ENCODE data around the gene TRIM41. TPM values are rescaled to one million over a fixed set of nuclear protein-coding genes. Genes with fewer than 3 reads are reported as not detected.
A peak's percentile ranks its signal among the peaks of the same experiment; 100 is the strongest.

TRIM41 gene
- total and polyA plus RNA-seq, 9 of the 15 experiments (the other 6 are each of a cell fraction or from before 2014, with no cell fraction given): 1.8 to 47.6 (median 20.9) TPM

DNA sequence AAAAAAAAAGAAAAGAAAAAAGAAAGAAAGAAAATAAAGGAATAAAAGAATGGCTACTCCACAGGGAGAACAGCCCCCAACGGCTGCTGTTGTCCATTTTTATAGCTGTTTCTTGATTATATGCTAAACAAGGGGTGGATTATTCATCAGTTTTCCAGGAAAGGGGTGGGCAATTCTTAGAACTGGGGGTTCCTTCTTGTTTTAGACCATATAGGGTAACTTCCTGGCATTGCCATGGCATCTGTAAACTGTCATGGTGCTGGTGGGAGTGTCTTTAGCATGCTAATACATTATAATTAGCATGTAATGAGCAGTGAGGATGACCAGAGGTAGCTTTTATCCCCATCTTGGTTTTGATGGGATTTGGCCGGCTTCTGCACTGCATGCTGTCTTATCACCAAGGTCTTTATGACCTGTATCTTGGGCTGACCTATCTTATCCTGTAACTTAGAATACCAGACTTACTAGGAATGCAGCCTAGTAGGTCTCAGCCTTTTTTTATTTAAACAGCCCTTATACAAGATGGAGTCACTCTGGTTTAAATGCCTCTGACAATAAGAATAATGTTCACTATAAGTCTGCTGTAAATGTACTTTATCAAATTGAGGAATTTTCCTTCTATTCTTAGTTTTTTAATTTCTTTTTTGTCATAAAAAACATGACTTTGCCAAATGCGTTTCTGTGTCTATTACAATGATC lies 46.7 kb upstream of the TRIM41 start:
- no TSS peak for BruUV-seq (replicated peaks)
- Histone ChIP-seq H3K4me1 (replicated peaks in 1 of 2; ENCODE audit: control insufficient read depth in 2 of 2, insufficient read depth in 2 of 2, low read length in 2 of 2) (peaks cover 7 to 32% of the 10 kb centered on the region in 2 experiments; a peak in 4 of 5 replicates), H2AFZ (ENCODE audit: low read depth, low read length) (no peak overlapping the region), H4K20me1 (replicated peaks; ENCODE audit: control insufficient read depth, insufficient read depth, low read length) (no peaks in the 10 kb centered on the region), H3K9ac (ENCODE audit: insufficient read depth in 1 of 2, low read depth in 2 of 2, low read length in 2 of 2) (no peak overlapping the region), H3K79me2 (ENCODE audit: control insufficient read depth, insufficient read depth, low read length) (no peaks in the 10 kb centered on the region), H3K4me3 (no peak overlapping the region), H3K27ac (ENCODE audit: extremely low read depth, low read depth, low read length) (0 out of 3 replicates have a peak overlapping the region, but pooled peaks have one; percentile 6), H3K36me3 (ENCODE audit: control insufficient read depth, insufficient read depth, low read length) (no peaks in the 10 kb centered on the region), H3K9me1 (ENCODE audit: control insufficient read depth, insufficient read depth, low read length) (no peaks in the 10 kb centered on the region), H3K9me3 (replicated peaks; ENCODE audit: control insufficient read depth, insufficient read depth, low read depth, low read length) (no peaks in the 10 kb centered on the region), H3K4me2 (ENCODE audit: insufficient read depth, low read length) (no peak overlapping the region), H3K27me3 (ENCODE audit: control insufficient read depth in 2 of 2, insufficient read depth in 2 of 2, low read length in 2 of 2) (no peaks in the 10 kb centered on the region)
- DNase-seq (ENCODE audit: extremely low read depth in 1 of 4, low spot score in 3 of 4): peak in 1 of 4 experiments; percentile 71
- no peak for FAIRE-seq
- ATAC-seq: no peak; the same call in 2 of the 3 replicates
- intact Hi-C loops (cut with micrococcal nuclease): no loop called here
- WGBS (ENCODE audit: insufficient coverage, low coverage, missing lambda C conversion rate): 21% methylated on average over 3 of the region's 3 CpGs
- ChIA-PET POLR2A (interaction anchor here (0.6 to 1.9 kb wide), 4 partner anchors 8 to 15 kb away, joined by 3 to 5 read pairs (median 4); no protein-coding TSS in a partner anchor), CTCF (ENCODE audit: low intra/inter-chr PET ratio) (interaction anchor here (0.6 kb wide), 1 partner anchor 10 kb away, joined by 3 read pairs; no protein-coding TSS in a partner anchor)
- in situ Hi-C loops (cut with MboI): no loop called here
- TF ChIP-seq STAT5A (IDR thresholded peaks at IDR 0.05; ENCODE audit: borderline replicate concordance, low read length) (peak; percentile 91), TEAD2 (tag; IDR thresholded peaks at IDR 0.05) (0 out of 2 replicates have a peak, but pooled peaks have one; percentile 25), KLF13 (tag; IDR thresholded peaks at IDR 0.05; ENCODE audit: borderline replicate concordance, low read depth) (0 out of 2 replicates have a peak, but pooled peaks have one; percentile 43), NCOA1 (IDR thresholded peaks at IDR 0.05; ENCODE audit: low read depth) (no peak), PTTG1 (tag; IDR thresholded peaks at IDR 0.05; ENCODE audit: low read depth) (peak; percentile 81), SMAD4 (CRISPR knock-in tag; conservative IDR thresholded peaks at IDR 0.05) (0 out of 2 replicates have a peak, but pooled peaks have one; percentile 43), KLF16 (IDR thresholded peaks at IDR 0.05) (no peak), NR2C1 (IDR thresholded peaks at IDR 0.05) (no peak), NR2C1 (tag; IDR thresholded peaks at IDR 0.05) (peak; percentile 61; the same call in 1 of the 2 replicates), PTRF (tag; IDR thresholded peaks at IDR 0.05) (peak; percentile 73), NR4A1 (CRISPR knock-in tag; IDR thresholded peaks at IDR 0.05) (no peak), NR4A1 (tag; IDR thresholded peaks at IDR 0.05) (0 out of 2 replicates have a peak, but pooled peaks have one; percentile 28), PHF8 (IDR thresholded peaks at IDR 0.05; ENCODE audit: borderline replicate concordance, low read length) (no peak)
- TF ChIP-seq, protein P1, sequence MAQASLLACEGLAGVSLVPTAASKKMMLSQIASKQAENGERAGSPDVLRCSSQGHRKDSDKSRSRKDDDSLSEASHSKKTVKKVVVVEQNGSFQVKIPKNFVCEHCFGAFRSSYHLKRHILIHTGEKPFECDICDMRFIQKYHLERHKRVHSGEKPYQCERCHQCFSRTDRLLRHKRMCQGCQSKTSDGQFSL (CRISPR knock-in tag; IDR thresholded peaks at IDR 0.05): no peak
- TF ChIP-seq, protein P1 (tag; IDR thresholded peaks at IDR 0.05): peak in 1 of 2 experiments; percentile 45; a peak in 1 of 4 replicates
- TF ChIP-seq, protein P2, sequence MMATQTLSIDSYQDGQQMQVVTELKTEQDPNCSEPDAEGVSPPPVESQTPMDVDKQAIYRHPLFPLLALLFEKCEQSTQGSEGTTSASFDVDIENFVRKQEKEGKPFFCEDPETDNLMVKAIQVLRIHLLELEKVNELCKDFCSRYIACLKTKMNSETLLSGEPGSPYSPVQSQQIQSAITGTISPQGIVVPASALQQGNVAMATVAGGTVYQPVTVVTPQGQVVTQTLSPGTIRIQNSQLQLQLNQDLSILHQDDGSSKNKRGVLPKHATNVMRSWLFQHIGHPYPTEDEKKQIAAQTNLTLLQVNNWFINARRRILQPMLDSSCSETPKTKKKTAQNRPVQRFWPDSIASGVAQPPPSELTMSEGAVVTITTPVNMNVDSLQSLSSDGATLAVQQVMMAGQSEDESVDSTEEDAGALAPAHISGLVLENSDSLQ (IDR thresholded peaks at IDR 0.05): peak; percentile 37; the same call in 1 of the 2 replicates
- TF ChIP-seq, protein P3, sequence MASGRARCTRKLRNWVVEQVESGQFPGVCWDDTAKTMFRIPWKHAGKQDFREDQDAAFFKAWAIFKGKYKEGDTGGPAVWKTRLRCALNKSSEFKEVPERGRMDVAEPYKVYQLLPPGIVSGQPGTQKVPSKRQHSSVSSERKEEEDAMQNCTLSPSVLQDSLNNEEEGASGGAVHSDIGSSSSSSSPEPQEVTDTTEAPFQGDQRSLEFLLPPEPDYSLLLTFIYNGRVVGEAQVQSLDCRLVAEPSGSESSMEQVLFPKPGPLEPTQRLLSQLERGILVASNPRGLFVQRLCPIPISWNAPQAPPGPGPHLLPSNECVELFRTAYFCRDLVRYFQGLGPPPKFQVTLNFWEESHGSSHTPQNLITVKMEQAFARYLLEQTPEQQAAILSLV (tag; IDR thresholded peaks at IDR 0.05): 0 out of 2 replicates have a peak, but pooled peaks have one; percentile 47

All from K562 (cell line).